Measurements from ENCODE around the gene UBE2I. TPM values are rescaled to one million over a fixed set of nuclear protein-coding genes. Genes with fewer than 3 reads are reported as not detected.
"Not testable (repeated sequence)": the region's sequence is repeated elsewhere in the genome, so short reads cannot be mapped to it uniquely, and the experiment has no call there.

UBE2I gene
- total RNA-seq, 1 experiment from 2014 or later: 71.3 TPM

DNA sequence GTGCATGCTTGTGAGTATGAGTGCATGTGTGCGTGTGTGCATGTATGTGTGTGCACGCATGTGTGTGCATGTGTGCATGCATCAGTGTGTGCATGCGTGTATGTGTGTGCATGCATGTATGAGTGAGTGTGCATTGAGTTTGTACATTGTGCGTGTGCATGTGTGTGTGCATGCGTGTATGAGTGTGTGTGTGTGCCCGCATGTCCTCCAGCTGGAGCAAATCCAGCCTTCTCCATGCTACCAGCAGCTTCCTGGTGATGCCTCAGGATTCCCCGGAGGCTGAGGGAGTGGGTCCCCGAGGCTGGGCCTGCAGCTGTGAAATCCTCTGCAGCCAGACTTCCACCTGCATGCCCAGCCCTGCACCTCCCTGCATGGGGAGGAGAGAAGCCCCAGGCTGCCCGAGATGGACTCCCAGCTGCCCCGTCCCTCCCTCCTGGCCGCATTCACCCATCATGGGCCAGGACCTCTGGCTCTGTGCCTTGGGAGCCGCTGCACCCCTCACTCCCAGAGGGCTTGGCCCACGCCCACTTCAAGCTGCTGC lies 44.3 kb upstream of the UBE2I start:
- POLR2A ChIA-PET (ENCODE audit: unreplicated experiment): no interaction called here
- H3K4me3 ChIP-seq (ENCODE audit: low read length): no peak overlapping the region
- no peak overlapping the region for H2AFZ ChIP-seq (ENCODE audit: low read length)
- intact Hi-C loops (cut with micrococcal nuclease): no loop called here
- no peaks in the 10 kb centered on the region for H3K79me2 ChIP-seq (ENCODE audit: low read length)
- no peaks in the 10 kb centered on the region for H3K9me3 ChIP-seq (ENCODE audit: low read length)
- CTCF ChIA-PET: no interaction called here
- H3K36me3 ChIP-seq (ENCODE audit: low read depth, low read length): no peaks in the 10 kb centered on the region
- no peaks in the 10 kb centered on the region; the same call in 1 of the 2 replicates for H3K4me1 ChIP-seq (ENCODE audit: insufficient read depth, low read length)
- no peak overlapping the region for H3K9ac ChIP-seq (ENCODE audit: low read length)
- TF ChIP-seq, protein P1, sequence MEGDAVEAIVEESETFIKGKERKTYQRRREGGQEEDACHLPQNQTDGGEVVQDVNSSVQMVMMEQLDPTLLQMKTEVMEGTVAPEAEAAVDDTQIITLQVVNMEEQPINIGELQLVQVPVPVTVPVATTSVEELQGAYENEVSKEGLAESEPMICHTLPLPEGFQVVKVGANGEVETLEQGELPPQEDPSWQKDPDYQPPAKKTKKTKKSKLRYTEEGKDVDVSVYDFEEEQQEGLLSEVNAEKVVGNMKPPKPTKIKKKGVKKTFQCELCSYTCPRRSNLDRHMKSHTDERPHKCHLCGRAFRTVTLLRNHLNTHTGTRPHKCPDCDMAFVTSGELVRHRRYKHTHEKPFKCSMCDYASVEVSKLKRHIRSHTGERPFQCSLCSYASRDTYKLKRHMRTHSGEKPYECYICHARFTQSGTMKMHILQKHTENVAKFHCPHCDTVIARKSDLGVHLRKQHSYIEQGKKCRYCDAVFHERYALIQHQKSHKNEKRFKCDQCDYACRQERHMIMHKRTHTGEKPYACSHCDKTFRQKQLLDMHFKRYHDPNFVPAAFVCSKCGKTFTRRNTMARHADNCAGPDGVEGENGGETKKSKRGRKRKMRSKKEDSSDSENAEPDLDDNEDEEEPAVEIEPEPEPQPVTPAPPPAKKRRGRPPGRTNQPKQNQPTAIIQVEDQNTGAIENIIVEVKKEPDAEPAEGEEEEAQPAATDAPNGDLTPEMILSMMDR (conservative IDR thresholded peaks at IDR 0.05; ENCODE audit: low read depth, low read length): no peak
- TF ChIP-seq EZH2 (IDR thresholded peaks at IDR 0.05; ENCODE audit: low read length, unreplicated experiment) (no peak), EZH2phosphoT487 (IDR thresholded peaks at IDR 0.05; ENCODE audit: borderline replicate concordance, low read length) (no peak)
- BruUV-seq (replicated peaks): no TSS peak
- H3K4me2 ChIP-seq (ENCODE audit: low read length): no peak overlapping the region
- DNase-seq: no peak
- no peaks in the 10 kb centered on the region for H4K20me1 ChIP-seq (ENCODE audit: low read length)
- H3K9me2 ChIP-seq (replicated peaks; ENCODE audit: low read length): no peaks in the 10 kb centered on the region
- no peak overlapping the region for H3K27ac ChIP-seq (ENCODE audit: low read length)
- no peak for ATAC-seq
- no peaks in the 10 kb centered on the region for H3F3A ChIP-seq (ENCODE audit: low read length, unreplicated experiment)
- H3K27me3 ChIP-seq (ENCODE audit: low read length): peaks cover 19% of the 10 kb centered on the region

DNA sequence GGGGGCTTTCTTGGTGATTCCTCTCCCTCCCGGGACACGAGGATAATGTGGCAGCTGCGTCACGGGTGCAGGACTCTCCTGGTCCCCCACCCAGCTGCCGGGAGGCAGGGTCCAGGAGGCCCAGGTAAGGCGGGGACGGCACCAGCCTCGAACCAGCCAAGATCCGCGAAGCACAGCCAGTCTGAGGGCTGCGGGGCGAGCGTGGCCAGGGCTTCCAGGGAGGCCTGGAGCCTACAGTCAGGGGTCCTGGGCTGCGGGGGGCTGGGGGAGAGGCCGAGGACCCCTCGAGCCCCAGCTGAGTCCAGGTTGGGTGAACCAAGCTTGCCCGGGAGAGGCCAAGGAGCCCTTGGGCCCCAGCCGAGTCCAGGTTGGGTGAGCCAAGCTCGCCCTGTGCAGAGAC lies 43.6 kb upstream of the UBE2I start:
- H3K4me2 ChIP-seq (ENCODE audit: low read length): no peak overlapping the region
- H3K36me3 ChIP-seq (ENCODE audit: low read depth, low read length): no peaks in the 10 kb centered on the region
- POLR2A ChIA-PET (ENCODE audit: unreplicated experiment): no interaction called here
- no peak overlapping the region for H3K4me3 ChIP-seq (ENCODE audit: low read length)
- H3K27ac ChIP-seq (ENCODE audit: low read length): no peak overlapping the region
- H3K9ac ChIP-seq (ENCODE audit: low read length): no peak overlapping the region
- intact Hi-C loops (cut with micrococcal nuclease): no loop called here
- ATAC-seq (no peak), DNase-seq (no peak)
- H3K27me3 ChIP-seq (ENCODE audit: low read length): peaks cover 13% of the 10 kb centered on the region
- H2AFZ ChIP-seq (ENCODE audit: low read length): no peak overlapping the region
- no peaks in the 10 kb centered on the region; the same call in 1 of the 2 replicates for H3K4me1 ChIP-seq (ENCODE audit: insufficient read depth, low read length)
- H3F3A ChIP-seq (ENCODE audit: low read length, unreplicated experiment): no peaks in the 10 kb centered on the region
- BruUV-seq (replicated peaks): no TSS peak
- no peaks in the 10 kb centered on the region for H3K79me2 ChIP-seq (ENCODE audit: low read length)
- CTCF ChIA-PET: no interaction called here
- no peaks in the 10 kb centered on the region for H3K9me3 ChIP-seq (ENCODE audit: low read length)
- TF ChIP-seq EZH2phosphoT487 (IDR thresholded peaks at IDR 0.05; ENCODE audit: borderline replicate concordance, low read length): no peak
- TF ChIP-seq, protein P1 (conservative IDR thresholded peaks at IDR 0.05; ENCODE audit: low read depth, low read length): no peak
- TF ChIP-seq EZH2 (IDR thresholded peaks at IDR 0.05; ENCODE audit: low read length, unreplicated experiment): no peak
- no peaks in the 10 kb centered on the region for H4K20me1 ChIP-seq (ENCODE audit: low read length)
- no peaks in the 10 kb centered on the region for H3K9me2 ChIP-seq (replicated peaks; ENCODE audit: low read length)

DNA sequence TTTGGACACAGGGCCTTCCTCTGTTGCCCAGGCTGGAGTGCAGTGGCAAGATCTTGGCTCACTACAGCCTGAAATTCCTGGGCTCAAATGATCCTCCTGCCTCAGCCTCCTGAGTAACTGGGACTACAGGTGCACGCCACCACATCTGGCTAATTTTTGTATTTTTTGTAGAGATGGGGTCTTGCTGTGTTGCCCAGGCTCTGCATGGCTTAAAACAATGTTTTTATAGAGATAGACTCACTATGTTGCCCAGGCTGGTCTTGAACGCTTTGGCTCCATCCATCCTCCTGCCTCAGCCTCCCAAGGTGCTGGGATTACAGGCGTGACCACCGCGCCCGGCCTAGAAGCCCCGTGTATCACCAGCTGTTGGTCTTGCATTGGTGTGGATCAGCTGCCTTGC lies 40.0 kb upstream of the UBE2I start:
- BruUV-seq (replicated peaks); H3F3A ChIP-seq (ENCODE audit: low read length, unreplicated experiment); POLR2A ChIA-PET (ENCODE audit: unreplicated experiment); H3K4me2 ChIP-seq (ENCODE audit: low read length); H3K79me2 ChIP-seq (ENCODE audit: low read length); H2AFZ ChIP-seq (ENCODE audit: low read length); H3K9ac ChIP-seq (ENCODE audit: low read length); ATAC-seq; H3K4me1 ChIP-seq (ENCODE audit: insufficient read depth, low read length); H3K27me3 ChIP-seq (ENCODE audit: low read length); H3K9me2 ChIP-seq (replicated peaks; ENCODE audit: low read length); H3K9me3 ChIP-seq (ENCODE audit: low read length); intact Hi-C loops (cut with micrococcal nuclease); H3K4me3 ChIP-seq (ENCODE audit: low read length); DNase-seq; H3K27ac ChIP-seq (ENCODE audit: low read length); CTCF ChIA-PET; H3K36me3 ChIP-seq (ENCODE audit: low read depth, low read length); H4K20me1 ChIP-seq (ENCODE audit: low read length): not testable (repeated sequence)

Data from PC-3 (cell line).